HL-60/S4 (cell line): Measurements from ENCODE around the gene CEMP1.

Experiments
- in situ Hi-C: fragments of 300-500 bp; cut with MboI; formaldehyde crosslinking; loops from 2 replicates; pipeline ENCODE4 v1.14.3; 2022; ENCODE audit warnings: low sequenced_read_pairs

The CEMP1 gene

DNA sequence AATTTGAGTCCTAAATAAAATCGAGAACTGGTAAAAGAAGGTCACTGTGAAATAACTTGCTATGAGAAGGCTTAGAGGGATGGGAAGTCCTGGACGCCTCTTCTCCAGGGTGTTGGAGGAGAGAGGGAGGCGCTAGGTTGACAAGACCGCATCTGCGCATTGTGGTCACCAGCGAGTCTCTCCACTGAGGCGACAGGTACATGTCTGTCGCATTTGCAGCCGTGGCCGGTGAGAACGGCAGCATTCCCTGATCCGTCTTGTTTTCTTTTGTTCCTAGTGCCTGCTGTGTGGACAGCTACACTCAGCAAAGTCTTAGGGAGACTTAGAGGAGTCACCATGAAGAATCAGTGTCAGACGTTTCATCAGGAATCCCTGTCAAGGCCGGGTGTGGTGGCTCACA is 25.5 kb downstream of the CEMP1 start:
- in situ Hi-C loops, result no loop called here

DNA sequence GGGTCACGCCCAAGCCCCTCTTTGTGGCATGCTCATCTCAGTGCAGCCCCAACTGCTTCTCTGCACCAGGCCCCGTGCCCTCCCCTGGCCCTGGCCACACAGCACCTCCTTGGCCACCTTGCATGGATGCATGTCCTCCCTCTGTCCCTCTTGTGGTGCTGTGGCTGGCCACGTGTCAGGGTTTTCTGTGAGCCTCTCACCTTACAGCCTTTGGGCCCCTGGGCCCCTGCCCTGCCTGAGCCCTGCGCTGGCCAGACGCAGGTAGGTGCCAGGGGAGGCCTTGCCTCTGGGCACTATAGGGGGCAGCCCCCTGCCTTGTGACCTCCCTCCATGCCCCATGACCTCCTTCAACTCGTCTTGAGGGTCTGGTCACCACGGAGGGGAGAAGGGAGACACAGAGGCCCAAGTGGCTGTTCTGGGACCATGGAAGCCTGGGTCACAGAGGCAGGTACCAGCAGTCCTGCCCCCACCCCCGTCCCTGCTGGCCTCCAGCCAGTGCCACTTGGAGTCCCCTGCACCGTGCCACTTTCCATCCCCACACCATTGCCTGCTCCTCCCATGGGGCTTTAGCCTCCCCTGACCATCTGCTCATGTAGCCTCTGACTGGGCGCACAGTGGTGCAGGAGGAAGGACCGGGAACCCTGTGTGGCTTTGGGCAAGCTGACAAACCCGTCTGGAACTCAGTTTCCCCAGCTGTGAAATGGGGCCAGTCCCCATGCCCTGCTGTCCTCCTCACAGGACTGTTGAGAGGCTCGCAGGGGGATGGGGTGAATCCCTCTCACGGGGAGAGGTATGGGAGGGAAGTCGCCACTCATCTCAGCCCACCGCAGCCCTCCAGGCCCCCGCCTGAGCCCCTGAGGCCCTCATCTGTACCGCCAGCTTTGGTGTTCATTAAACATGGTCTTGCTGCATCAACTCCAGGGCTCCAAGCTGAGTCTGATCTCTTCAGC is 29.0 kb downstream of the CEMP1 start:
- in situ Hi-C loops, result no loop called here

DNA sequence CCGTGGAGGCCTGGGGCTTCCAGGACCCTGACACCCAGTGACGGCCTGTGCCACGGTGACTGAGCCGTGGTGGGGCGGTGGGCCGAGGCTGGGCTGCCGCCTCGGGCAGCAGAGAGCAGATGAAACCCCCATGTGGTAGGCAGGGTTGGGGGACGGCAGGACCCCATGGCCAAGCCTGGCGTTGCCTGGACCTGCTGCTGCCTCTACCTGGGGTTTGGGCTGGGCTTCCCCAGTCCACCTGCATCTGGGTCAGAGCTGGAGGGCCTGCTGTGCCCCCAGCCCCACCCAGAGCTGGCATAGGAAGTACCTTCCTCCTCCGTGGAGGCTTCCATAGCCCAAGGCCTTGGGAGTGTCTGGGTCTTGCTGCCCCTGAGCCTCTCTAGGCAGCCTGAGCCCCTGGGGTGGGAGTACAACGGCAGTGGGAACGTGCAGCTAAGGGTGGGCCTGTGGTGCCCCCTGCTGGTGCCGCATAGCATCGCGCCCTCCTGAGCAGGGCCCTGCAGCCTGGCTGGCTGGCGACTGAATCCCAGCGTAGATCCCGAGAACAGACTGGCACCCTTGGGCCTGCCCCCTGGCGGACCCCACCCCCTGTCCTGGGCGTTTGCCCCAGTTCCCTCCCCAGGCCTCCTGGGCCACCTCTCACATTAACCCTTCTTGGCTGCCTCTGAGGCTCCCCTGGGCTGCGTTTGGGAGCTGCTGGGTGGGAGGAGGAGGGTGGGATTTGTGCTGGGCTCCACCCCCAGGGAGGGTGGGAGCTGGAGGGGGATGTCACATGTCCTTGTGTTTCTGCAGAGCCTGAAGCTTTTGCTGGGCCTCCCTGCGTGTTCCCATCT is 30.1 kb downstream of the CEMP1 start:
- in situ Hi-C loops, result no loop called here

DNA sequence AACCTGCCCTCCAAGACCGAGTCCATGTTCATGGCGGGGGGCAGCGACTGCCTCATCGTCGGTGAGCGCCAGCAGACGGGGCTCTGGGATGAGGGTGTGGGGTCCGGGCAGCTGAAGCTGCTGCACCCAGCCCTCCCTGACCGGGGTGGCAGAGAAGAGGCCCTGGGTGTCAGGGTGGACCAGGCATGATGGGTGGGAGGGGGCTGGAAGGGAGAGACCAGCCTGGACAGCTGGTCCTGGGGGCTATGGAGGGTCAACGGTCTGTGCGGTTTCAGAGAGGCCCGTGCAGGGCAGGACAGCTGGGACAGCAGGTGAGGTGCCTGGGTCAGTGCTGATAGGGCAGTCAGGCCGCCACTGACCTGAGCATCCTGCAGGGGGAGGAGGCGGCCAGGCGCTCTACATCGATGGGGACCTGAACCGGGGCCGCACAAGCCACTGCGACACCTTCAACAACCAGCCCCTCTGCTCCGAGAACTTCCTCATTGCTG is 30.7 kb downstream of the CEMP1 start:
- in situ Hi-C loops, result no loop called here

DNA sequence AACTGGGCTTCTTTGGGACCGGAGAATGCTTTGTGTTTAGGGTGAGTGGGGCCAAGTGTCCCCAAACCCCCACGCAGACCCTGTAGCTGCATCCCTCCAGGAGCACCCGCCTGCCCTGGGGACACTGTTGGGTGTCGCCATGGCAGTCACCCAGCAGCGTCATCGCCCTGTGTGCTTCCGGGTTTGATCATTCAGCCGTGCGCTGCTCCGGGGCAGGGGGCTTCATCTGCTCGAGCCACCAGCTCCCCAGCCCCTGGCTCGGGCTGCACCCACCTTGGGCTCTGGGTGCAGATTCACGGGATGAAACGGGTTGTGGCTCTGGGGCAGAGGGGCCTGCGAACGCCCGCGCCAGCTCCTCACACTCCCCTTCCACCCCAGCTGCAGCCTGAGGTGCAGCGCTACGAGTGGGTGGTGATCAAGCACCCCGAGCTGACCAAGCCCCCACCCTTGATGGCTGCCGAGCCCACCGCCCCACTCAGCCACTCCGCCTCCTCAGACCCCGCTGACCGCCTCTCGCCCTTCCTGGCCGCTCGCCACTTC is 31.2 kb downstream of the CEMP1 start:
- in situ Hi-C loops, result loop anchor here (25.0 kb wide), 1 partner anchor 488 kb away; the partner anchor contains the start of genes NPW and ZNF598

DNA sequence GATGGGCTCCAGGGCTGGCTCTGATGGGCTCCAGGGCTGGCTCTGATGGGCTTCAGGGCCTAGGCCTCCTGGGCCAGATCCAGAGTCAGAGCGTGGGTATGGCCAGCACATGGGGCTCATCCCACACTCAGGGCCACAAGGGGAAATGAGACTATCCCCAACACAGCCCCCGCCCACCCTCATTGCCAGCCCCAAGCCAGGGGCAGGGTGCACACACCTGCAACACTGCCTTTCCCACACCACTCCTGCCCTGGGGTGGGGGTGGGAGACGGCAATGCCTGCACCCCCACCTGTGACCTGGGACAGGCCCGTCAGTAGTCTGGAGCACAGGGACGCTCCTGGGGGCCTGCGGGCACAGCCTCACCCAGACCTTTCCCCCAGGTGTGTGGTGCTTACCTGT is 31.8 kb downstream of the CEMP1 start:
- in situ Hi-C loops, result loop anchor here (25.0 kb wide), 1 partner anchor 487 kb away; the partner anchor contains the start of genes NPW and ZNF598

DNA sequence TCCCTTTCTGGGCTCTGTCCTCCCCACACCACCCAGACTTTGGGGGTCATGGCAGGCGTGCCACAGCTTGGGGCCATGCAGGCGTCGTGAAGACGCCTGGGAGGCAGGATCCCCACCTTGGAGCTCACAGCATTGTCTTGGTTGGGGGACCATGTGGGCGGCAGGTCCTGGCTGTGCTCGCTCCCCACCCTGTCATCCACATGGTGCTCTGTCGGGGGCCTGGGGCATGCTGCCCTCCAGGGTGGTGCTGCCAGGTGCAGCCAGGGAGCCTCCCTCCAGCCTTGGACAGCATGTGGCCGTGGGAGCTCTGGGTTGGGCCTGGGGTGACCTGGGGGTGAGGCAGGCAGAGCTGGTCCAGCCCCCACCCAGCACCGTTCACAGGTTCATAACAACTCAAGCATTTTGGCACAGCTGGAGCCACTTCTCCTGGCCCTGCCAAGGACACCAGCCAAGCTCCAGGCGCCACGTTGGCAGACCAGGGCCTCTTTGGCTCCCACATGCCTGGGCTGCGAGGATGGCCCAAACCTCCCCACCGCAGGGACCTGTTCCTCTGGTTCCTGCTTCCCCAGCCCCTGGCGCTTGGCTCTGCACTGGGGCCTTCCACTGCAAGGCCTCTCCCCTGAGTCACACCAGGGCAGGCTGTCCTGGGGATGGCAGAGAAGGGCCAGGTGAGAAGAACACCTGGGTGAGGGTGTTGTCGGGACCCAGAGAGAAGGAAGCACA is 32.5 kb downstream of the CEMP1 start:
- in situ Hi-C loops, result loop anchor here (25.0 kb wide), 1 partner anchor 486 kb away; the partner anchor contains the start of genes NPW and ZNF598

DNA sequence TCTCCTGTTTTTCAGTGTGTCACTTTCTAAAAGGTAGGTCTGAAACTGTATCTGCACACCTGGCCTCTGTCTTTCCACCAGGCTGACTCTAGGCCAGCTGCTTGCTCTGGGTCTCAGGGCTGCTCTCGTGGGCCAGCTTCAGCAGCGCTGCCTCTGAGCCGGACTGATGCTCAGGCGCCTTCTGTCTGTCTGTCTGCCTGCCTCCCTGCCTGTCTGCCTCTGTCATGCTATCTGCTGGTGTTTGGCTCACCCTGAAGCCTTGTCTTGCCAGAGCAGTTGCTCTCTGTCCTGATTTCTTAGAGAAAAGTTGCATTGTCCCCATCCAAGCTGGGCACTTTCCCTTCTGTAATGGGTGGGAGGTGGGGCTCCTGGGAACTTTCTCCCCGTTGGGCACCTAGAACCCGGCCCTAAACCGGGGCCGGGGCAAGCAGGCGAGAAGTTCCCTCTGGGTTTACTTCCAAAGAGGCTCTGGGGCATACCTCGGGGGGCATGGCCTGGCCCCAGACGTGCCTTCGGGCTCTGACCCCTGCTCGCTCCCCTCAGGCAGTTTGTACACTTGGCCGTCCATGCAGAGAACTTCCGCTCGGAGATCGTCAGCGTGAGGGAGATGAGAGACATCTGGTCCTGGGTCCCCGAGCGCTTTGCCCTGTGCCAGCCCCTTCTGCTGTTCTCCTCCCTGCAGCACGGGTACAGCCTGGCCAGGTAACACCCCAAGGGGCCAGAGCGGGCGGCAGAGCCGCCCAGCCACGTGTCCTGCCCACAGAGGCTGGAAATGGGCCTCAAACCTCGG is 33.3 kb downstream of the CEMP1 start:
- in situ Hi-C loops, result loop anchor here (25.0 kb wide), 1 partner anchor 486 kb away; the partner anchor contains the start of genes NPW and ZNF598

DNA sequence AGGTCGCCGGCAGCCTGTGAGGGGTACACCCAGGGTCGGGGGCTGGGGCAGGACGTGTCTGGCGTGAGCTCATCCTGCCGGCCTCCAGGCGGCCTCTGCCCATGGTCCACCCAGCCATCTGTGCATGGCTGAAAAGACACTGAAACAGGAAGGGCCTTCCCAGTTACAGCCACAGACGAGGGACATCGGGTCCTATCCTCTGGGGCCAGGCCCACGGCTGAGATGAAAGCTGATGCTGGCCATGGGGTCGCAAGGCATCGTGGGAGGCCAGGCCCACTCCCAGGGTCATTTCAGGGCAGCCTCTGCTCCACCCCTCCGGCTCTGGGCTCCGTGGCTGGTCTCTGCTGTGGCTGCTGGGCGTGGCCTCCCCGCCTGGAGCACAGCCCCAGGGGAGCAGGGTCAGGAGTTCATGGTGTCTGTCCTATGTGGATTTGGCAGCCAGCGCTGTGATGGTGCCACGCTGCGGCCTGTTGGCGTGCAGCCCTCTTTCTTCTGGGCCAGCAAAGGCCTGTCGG is 34.0 kb downstream of the CEMP1 start:
- in situ Hi-C loops, result loop anchor here (25.0 kb wide), 1 partner anchor 485 kb away; the partner anchor contains the start of genes NPW and ZNF598

DNA sequence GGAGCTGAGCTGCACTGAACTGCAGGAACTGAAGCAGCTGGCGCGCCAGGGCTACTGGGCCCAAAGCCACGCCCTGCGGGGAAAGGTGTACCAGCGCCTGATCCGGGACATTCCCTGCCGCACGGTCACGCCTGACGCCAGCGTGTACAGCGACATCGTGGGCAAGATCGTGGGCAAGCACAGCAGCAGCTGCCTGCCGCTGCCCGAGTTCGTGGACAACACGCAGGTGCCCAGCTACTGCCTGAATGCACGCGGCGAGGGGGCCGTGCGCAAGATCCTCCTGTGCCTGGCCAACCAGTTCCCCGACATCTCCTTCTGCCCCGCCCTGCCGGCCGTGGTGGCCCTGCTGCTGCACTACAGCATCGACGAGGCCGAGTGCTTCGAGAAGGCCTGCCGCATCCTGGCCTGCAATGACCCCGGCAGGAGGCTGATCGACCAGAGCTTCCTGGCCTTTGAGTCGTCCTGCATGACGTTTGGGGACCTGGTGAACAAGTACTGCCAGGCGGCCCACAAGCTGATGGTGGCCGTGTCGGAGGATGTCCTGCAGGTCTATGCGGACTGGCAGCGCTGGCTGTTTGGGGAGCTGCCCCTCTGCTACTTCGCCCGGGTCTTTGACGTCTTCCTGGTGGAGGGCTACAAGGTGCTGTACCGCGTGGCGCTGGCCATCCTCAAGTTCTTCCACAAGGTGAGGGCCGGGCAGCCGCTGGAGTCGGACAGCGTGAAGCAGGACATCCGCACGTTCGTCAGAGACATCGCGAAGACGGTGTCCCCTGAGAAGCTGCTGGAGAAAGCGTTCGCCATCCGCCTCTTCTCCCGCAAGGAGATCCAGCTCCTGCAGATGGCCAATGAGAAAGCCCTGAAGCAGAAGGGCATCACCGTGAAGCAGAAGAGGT is 34.7 kb downstream of the CEMP1 start:
- in situ Hi-C loops, result loop anchor here (25.0 kb wide), 1 partner anchor 484 kb away; the partner anchor contains the start of genes NPW and ZNF598

DNA sequence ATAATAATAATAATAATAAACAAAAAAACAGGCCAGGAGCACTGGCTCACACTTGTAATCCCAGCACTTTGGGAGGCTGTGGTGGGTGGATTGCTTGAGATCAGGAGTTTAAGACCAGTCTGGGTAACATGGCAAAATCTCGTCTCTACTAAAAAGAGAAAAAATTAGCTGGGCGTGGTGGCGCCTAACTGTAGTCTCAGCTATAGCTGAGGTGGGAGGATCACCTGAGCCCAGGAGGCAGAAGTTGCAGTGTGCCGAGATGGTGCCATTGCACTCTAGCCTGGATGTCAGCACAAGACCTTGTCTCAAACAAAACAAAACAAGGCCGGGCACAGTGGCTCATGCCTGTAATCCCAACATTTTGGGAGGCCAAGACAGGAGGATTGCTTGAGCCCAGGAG is 36.2 kb downstream of the CEMP1 start:
- in situ Hi-C loops, result loop anchor here (25.0 kb wide), 1 partner anchor 483 kb away; the partner anchor contains the start of genes NPW and ZNF598

DNA sequence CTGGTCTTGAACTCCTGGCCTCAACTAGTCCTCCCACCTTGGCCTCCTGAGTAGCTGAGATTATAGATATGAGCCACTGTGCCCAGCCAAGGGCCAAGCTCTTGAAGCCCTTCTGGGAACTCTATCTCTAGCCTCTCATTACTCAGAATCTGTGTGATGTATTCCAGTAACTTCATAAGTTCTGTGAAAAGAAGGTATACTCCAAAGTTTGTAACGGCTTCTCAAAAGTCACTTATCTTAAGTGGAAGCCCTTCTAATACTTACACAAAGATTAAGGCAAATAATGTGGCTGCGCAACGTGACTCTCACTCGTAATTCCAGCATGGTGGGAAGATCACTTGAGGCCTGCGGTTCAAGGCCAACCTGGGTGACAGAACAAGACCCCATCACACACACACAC is 36.6 kb downstream of the CEMP1 start:
- in situ Hi-C loops, result loop anchor here (25.0 kb wide), 1 partner anchor 482 kb away; the partner anchor contains the start of genes NPW and ZNF598

DNA sequence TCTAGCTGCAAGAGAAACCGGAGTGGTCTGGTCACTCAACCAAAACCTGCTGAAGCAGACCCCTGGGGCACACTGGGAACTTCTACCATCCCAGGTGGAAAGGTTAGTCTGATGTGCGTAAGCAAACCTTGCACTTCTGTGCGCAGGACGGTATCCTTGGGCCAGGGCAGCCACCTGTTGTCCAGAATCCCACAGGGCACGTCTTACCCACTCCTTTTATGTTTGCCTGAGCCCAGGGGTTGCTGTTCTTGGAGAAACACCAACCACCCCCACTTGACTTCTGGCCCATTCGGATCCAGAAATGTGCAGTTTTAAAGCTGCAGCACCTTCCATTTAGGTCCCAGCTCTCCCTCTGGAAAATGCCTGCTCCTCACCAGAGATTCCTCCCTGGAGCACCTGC is 37.6 kb downstream of the CEMP1 start:
- in situ Hi-C loops, result loop anchor here (25.0 kb wide), 1 partner anchor 481 kb away; the partner anchor contains the start of genes NPW and ZNF598

DNA sequence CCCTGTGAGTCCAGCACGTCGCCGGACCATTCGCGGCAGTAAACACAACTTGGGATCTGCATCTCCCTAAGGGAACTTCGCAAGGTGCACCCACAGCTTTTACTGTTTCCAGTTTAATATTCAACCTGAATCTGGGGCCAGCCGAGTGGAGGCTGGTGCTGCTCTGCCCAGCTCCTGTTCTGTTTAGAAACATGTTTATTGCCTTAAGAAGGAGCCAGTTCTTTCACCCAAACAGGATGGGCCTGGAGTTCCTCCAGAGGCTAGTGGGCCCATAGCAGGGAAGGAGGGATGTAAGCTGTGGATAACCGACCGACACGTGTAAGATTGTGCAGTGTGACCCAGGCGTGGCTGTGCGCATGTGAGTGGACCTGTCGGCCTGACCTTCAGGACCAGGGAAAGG is 38.9 kb downstream of the CEMP1 start:
- in situ Hi-C loops, result loop anchor here (25.0 kb wide), 1 partner anchor 480 kb away; the partner anchor contains the start of genes NPW and ZNF598

DNA sequence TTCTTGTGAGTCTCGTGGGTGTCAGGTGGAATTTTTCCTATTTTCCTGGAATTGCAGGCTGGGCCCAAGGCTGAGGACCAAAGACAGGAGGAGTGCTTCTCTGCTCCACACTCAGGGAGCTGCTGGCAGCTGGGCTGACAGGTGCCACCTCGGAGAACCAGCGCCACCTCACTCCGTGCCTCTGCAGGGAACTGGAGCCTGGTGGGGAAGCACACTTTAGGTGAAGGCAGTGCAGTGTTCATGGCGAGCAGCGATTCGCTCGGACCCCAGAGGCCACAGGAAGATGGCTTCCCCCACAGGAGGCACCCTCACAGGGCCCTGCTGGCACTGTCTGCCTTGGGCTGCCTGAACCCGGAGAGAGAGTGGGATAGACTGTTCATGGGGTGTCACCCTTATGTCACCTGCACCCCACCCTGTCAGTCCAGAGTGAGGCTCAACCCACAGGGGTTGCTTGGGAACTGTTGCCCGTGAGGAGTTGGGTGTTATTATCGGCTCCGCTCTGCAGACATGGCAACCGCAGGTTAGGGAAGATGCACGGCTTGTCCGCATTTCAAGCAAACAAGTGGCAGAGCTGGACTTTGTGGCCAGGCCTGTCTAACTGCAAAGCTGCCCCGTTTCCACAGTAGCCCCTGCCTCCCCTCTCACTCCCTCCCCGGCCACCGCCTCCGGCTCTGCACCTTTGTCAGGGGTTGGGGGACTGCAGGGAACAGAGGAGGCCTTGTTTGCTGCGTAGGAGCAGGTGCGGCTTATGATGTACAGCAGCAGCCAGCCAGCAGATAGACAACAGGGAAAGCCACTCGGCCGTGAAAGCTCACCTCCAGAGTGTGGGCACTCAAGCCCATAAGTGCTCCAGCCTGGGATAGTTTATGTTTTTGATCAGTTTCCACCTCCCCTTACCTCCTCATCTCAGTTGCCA is 40.8 kb downstream of the CEMP1 start:
- in situ Hi-C loops, result loop anchor here (25.0 kb wide), 1 partner anchor 478 kb away; the partner anchor contains the start of genes NPW and ZNF598

DNA sequence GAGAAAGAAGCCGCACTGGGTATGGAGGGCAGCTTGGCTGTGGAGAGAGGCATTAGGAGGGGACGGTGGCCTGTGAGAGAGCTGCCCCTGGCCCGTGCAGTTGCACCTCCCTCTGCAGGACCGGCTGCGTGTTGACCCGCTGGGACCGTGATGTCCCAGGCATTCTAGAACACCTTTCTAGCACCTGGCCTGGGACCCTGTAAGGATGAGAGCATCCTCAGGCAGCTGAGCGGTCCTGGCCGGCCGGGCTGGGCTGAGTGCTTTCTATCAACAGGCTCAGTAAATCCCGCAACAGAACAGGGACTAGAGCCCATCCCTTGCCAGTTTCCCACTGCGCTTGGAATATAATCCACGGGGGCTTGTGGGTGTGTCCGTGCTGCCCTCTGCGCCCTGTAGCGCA is 41.6 kb downstream of the CEMP1 start:
- in situ Hi-C loops, result loop anchor here (25.0 kb wide), 1 partner anchor 477 kb away; the partner anchor contains the start of genes NPW and ZNF598
